HEK293T (cell line): ENCODE results near the gene CCKAR.

Experiments used
- CTCF ChIA-PET: fragments of 350-600 bp; formaldehyde crosslinking; extraction: SDS; loops from one replicate; lab custom pipeline; 2021; ENCODE audit warnings: antibody characterized with exemption, inconsistent platforms; lab: Yijun Ruan, JAX
- POLR2A ChIA-PET: fragments of 350-600 bp; formaldehyde crosslinking; extraction: SDS; loops from one replicate; lab custom pipeline; 2020; ENCODE audit warnings: antibody characterized with exemption, inconsistent platforms; lab: Yijun Ruan, JAX
- DNase-seq: peaks from one replicate; pipeline ENCODE4 v3.0.0; 2012; ENCODE audit warnings: mixed read lengths; ENCODE audit errors: extremely low spot score
- ARNT ChIP-seq: fragments of 450-650 bp; IDR thresholded peaks from 2 replicates; pipeline ENCODE4 v1.6.1; 2017; ENCODE audit warnings: mild to moderate bottlenecking
- BHLHE40 ChIP-seq: fragments of 450-650 bp; IDR thresholded peaks from 2 replicates; pipeline ENCODE4 v1.6.1; 2016; ENCODE audit warnings: mild to moderate bottlenecking, moderate library complexity, borderline replicate concordance
- CTBP1 ChIP-seq: fragments of 450-650 bp; IDR thresholded peaks from 2 replicates; pipeline ENCODE4 v1.6.1; 2016; ENCODE audit warnings: borderline replicate concordance
- ELF4 ChIP-seq: fragments of 450-650 bp; IDR thresholded peaks from 2 replicates; pipeline ENCODE4 v1.6.1; 2017; ENCODE audit warnings: antibody characterized with exemption
- FOXA1 ChIP-seq: fragments of 450-650 bp; IDR thresholded peaks from 2 replicates; pipeline ENCODE4 v1.6.1; 2016; ENCODE audit warnings: mild to moderate bottlenecking
- FOXK2 ChIP-seq: fragments of 450-650 bp; IDR thresholded peaks from 2 replicates; pipeline ENCODE4 v1.6.1; 2016; ENCODE audit warnings: mild to moderate bottlenecking
- FOXM1 ChIP-seq: fragments of 450-650 bp; IDR thresholded peaks from 2 replicates; pipeline ENCODE4 v1.6.1; 2017; ENCODE audit warnings: mild to moderate bottlenecking, borderline replicate concordance
- HDGF ChIP-seq: fragments of 450-650 bp; IDR thresholded peaks from 2 replicates; pipeline ENCODE4 v1.6.1; 2017; ENCODE audit warnings: antibody characterized with exemption, borderline replicate concordance
- L3MBTL2 ChIP-seq: fragments of 450-650 bp; conservative IDR thresholded peaks from 2 replicates; pipeline ENCODE4 v1.6.1; 2016; ENCODE audit warnings: mild to moderate bottlenecking
- LEF1 ChIP-seq: fragments of 450-650 bp; IDR thresholded peaks from 2 replicates; pipeline ENCODE4 v1.6.1; 2017; ENCODE audit warnings: mild to moderate bottlenecking, borderline replicate concordance
- NFRKB ChIP-seq: fragments of 450-650 bp; IDR thresholded peaks from 2 replicates; pipeline ENCODE4 v1.6.1; 2016; ENCODE audit warnings: mild to moderate bottlenecking, moderate library complexity
- SP1 ChIP-seq: fragments of 450-650 bp; IDR thresholded peaks from 2 replicates; pipeline ENCODE4 v1.6.1; 2017
- SUZ12 ChIP-seq: fragments of 450-650 bp; IDR thresholded peaks from 2 replicates; pipeline ENCODE4 v1.6.1; 2016; ENCODE audit warnings: mild to moderate bottlenecking
- TARDBP ChIP-seq: fragments of 450-650 bp; IDR thresholded peaks from 2 replicates; pipeline ENCODE4 v1.6.1; 2016
- ZNF384 ChIP-seq: fragments of 450-650 bp; IDR thresholded peaks from 2 replicates; pipeline ENCODE4 v1.6.1; 2016
- TF ChIP-seq, protein P1 (sequence below): fragments of 450-650 bp; IDR thresholded peaks from 2 replicates; pipeline ENCODE4 v1.6.1; 2016

The CCKAR gene

DNA sequence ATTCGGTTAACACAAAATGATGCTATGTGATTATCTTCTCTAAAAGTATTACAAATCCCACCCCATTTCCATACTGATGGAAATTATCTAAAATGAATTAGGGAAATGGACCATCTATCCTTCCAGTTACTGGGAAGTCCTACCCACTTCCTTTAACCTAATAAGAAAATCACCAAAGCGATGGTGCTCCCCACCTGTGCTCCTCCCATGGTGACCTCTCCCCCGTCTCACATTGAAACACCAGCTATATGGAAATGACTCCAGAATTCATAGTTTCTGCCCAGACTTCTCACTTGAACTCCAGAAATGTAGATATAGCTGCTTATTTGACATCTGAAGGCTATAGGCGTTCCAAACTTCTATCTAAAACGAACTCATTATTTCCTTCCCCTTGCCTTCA lies 48.5 kb downstream of the CCKAR start:
- TF ChIP-seq HDGF (no peak), ZNF384 (no peak), BHLHE40 (no peak), FOXM1 (no peak), CTBP1 (no peak), TARDBP (no peak), LEF1 (no peak), FOXA1 (no peak), L3MBTL2 (no peak), ARNT (no peak), SUZ12 (no peak)
- TF ChIP-seq, protein P1, sequence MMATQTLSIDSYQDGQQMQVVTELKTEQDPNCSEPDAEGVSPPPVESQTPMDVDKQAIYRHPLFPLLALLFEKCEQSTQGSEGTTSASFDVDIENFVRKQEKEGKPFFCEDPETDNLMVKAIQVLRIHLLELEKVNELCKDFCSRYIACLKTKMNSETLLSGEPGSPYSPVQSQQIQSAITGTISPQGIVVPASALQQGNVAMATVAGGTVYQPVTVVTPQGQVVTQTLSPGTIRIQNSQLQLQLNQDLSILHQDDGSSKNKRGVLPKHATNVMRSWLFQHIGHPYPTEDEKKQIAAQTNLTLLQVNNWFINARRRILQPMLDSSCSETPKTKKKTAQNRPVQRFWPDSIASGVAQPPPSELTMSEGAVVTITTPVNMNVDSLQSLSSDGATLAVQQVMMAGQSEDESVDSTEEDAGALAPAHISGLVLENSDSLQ: no peak
- ChIA-PET POLR2A (no interaction called here), CTCF (no interaction called here)
- no peak for DNase-seq

DNA sequence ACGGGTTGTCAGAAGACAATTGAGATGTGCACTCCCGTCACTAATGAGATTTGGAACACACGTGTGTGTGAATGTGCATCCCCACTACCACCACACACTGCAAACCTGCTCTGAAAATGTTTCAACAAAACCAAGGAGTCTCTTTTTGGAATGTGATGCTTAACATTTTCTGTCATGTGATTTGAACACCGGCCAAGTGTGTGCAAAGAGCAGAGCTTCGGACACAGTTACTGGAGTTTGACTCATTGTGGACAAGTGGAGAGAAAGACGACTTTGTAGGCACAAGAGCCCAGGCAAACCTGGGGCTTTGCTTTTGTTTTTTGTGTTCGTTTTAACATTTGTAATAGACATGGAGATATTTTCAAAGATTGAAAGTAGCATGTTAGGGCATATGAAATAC lies 49.2 kb downstream of the CCKAR start:
- CTCF ChIA-PET: no interaction called here

DNA sequence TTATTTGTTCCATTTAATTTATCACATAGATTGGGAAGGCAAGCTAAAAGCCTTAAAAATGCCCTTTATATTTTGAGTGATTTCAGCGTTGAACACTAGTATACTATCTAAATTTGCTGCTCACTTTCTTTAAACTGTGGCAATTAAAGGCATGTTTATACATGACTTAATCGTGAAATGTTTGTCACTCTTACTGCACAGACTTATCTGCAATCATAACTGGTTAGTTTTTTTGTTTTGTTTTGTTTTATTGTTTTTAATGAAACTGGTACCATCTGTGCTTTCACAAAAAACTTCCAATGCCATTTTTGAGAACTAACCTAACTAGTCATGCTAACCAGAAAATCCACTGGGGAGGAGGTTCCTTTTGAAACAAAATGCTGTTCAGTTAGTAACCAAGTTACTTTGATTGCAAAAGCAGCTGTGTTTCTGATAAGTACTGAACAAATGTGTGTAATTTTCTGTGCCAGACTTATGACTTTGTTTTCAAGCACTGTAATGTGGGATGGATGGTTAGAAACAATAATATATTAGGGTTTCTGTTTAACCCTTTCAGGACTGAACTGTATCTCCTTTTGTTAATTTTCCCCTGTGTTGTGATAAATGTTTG lies 56.1 kb downstream of the CCKAR start:
- no peak for DNase-seq
- ChIA-PET CTCF (interaction anchor here (0.6 to 0.8 kb wide), 2 partner anchors 14 to 367 kb away, joined by 3 read pairs; no protein-coding TSS in a partner anchor), POLR2A (no interaction called here)
- no peak for TF ChIP-seq HDGF

More for the DNA sequence above, 49.2 kb downstream of the CCKAR start:
- no peak for DNase-seq
- TF ChIP-seq ZNF384 (no peak), CTBP1 (no peak), TARDBP (no peak), HDGF (no peak), SP1 (no peak), FOXK2 (no peak), SUZ12 (no peak), FOXM1 (no peak), NFRKB (no peak), FOXA1 (no peak), LEF1 (no peak), ELF4 (no peak), L3MBTL2 (no peak), BHLHE40 (no peak), ARNT (no peak)
- TF ChIP-seq, protein P1: no peak
- POLR2A ChIA-PET: no interaction called here

DNA sequence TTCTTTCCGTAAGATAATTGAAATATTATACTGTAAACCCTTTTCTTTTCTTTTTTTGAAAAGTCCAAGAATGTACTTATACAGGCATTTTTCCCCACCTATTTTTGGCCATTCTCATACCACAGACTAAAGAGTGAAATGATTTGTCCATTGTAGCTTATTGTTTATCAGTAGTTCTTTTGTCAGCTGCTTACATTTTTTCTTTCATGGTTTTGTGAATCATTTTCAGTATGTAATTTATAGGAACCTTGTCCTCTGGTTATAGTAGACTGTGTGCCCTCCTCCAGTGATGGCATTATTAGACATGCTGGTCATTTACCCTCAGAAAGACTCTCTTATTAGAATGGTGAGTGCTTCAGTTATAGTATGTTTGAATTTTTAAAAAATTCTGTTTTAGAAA lies 56.7 kb downstream of the CCKAR start:
- DNase-seq: no peak
- ChIA-PET CTCF (interaction anchor here (0.6 kb wide), 1 partner anchor 14 kb away, joined by 3 read pairs; no protein-coding TSS in a partner anchor), POLR2A (no interaction called here)
- no peak for TF ChIP-seq SP1
- no peak for TF ChIP-seq TARDBP
- no peak for TF ChIP-seq ARNT
- no peak for TF ChIP-seq FOXK2
- no peak for TF ChIP-seq BHLHE40
- no peak for TF ChIP-seq CTBP1
- TF ChIP-seq ZNF384: no peak
- TF ChIP-seq, protein P1: no peak
- TF ChIP-seq HDGF: no peak
- TF ChIP-seq ELF4: no peak
- no peak for TF ChIP-seq LEF1
- TF ChIP-seq SUZ12: no peak
- TF ChIP-seq NFRKB: no peak
- no peak for TF ChIP-seq L3MBTL2
- no peak for TF ChIP-seq FOXA1
- no peak for TF ChIP-seq FOXM1

DNA sequence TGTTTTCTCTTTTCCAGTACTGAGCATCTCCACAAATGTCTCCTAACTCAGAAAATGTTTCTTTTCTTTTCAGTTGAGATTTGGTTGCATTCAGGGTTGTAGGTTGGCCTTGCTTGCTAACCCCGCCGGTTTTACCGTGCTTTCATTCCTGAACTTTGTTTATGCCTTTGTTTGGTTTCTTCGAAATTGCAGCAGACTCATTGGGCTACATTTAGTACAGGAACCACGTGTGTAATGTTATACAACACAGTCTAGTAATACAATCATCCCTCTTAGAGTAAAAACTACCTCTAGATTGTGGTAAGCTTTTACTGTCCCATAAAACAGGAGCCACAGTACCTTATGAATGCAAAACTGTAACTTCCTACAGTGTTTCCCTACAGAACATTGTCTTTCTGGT lies 57.9 kb downstream of the CCKAR start:
- CTCF ChIA-PET: no interaction called here

More for the DNA sequence above, 57.9 kb downstream of the CCKAR start:
- DNase-seq: no peak
- TF ChIP-seq FOXK2 (no peak), NFRKB (no peak), L3MBTL2 (no peak), FOXA1 (no peak), SUZ12 (no peak), SP1 (no peak), ZNF384 (no peak), LEF1 (no peak), CTBP1 (no peak), BHLHE40 (no peak), TARDBP (no peak), HDGF (no peak), ELF4 (no peak), FOXM1 (no peak), ARNT (no peak)
- TF ChIP-seq, protein P1: no peak
- POLR2A ChIA-PET: no interaction called here
